Naive thymus-derived CD4-positive, alpha-beta T cell (primary cell): Measurements from ENCODE around the gene ZNF212. TPM values are rescaled to one million over a fixed set of nuclear protein-coding genes. Genes with fewer than 3 reads are reported as not detected.

Experiments
- ATAC-seq: fragments of 150-1000 bp; cut with Tn5 transposase; 2 replicates; pipeline ENCODE4 v1.10.0; 2021; ENCODE audit warnings: mild to moderate bottlenecking, moderate library complexity
- CTCF ChIA-PET: fragments of 350-600 bp; sonication (Branson Sonifier 250); formaldehyde crosslinking; loops from one replicate; lab custom pipeline; 2021; ENCODE audit warnings: antibody characterized with exemption; lab: Charles Lee
- POLR2A ChIA-PET: fragments of 350-600 bp; sonication (Branson Sonifier 250); formaldehyde crosslinking; loops from one replicate; lab custom pipeline; 2021; ENCODE audit warnings: antibody characterized with exemption, inconsistent platforms; lab: Charles Lee
- DNase-seq, 9 donors: peaks; one replicate each; pipeline versions ENCODE4 v3.0.0 to v3.0.0-alpha.2; 2020 to 2022; ENCODE audit warnings: mixed read lengths in 1 of 9
- H3K27ac ChIP-seq: one replicate; pipeline ENCODE4 v1.7.0; 2013; ENCODE audit warnings: mild to moderate bottlenecking, low read depth, low read length, moderate library complexity
- H3K27me3 ChIP-seq, 2 donors: one replicate each; pipeline ENCODE4 v1.7.0; 2013; ENCODE audit warnings: low read length in 2 of 2, mild to moderate bottlenecking in 2 of 2, moderate library complexity in 2 of 2; ENCODE audit not compliant: control insufficient read depth in 2 of 2, insufficient read depth in 2 of 2
- H3K36me3 ChIP-seq, 3 experiments: 1 replicate in 2 of 3; 2 replicates in 1 of 3; pipeline ENCODE4 v1.7.0; 2013; ENCODE audit warnings: low read length in 3 of 3, mild to moderate bottlenecking in 3 of 3, moderate library complexity in 1 of 3; ENCODE audit not compliant: insufficient read depth in 3 of 3, control insufficient read depth in 2 of 3
- H3K4me1 ChIP-seq, 2 donors: one replicate each; pipeline ENCODE4 v1.7.0; 2013; ENCODE audit warnings: low read length in 2 of 2, mild to moderate bottlenecking in 2 of 2, moderate library complexity in 1 of 2; ENCODE audit not compliant: control insufficient read depth in 2 of 2, insufficient read depth in 2 of 2
- H3K4me3 ChIP-seq: 2 replicates; pipeline ENCODE4 v1.7.0; 2013; ENCODE audit warnings: mild to moderate bottlenecking, low read length
- H3K9me3 ChIP-seq, 3 experiments: 1 replicate in 2 of 3; 2 replicates in 1 of 3; pipeline ENCODE4 v1.7.0; 2013; ENCODE audit warnings: low read length in 3 of 3; ENCODE audit not compliant: control insufficient read depth in 2 of 3
- H3K27ac Mint-ChIP-seq, 9 donors: one replicate each; pipeline ENCODE4 v1.8.0; 2020 to 2022; ENCODE audit warnings: mixed read lengths in 9 of 9, mild to moderate bottlenecking in 8 of 9, moderate library complexity in 5 of 9, inconsistent platforms in 2 of 9
- H3K27me3 Mint-ChIP-seq, 5 donors: one replicate each; pipeline ENCODE4 v1.8.0; 2021 to 2022; ENCODE audit warnings: mixed read lengths in 5 of 5, mild to moderate bottlenecking in 1 of 5
- H3K36me3 Mint-ChIP-seq, 5 donors: one replicate each; pipeline ENCODE4 v1.8.0; 2020 to 2022; ENCODE audit warnings: mixed read lengths in 5 of 5, mild to moderate bottlenecking in 3 of 5, inconsistent platforms in 1 of 5
- H3K4me1 Mint-ChIP-seq, 7 donors: one replicate each; pipeline ENCODE4 v1.8.0; 2020 to 2022; ENCODE audit warnings: mixed read lengths in 7 of 7, mild to moderate bottlenecking in 3 of 7, inconsistent platforms in 1 of 7
- H3K4me3 Mint-ChIP-seq, 10 donors: one replicate each; pipeline ENCODE4 v1.8.0; 2020 to 2022; ENCODE audit warnings: mild to moderate bottlenecking in 10 of 10, mixed read lengths in 10 of 10, moderate library complexity in 6 of 10, inconsistent platforms in 2 of 10
- H3K9me3 Mint-ChIP-seq, 11 donors: one replicate each; pipeline ENCODE4 v1.8.0; 2020 to 2022; ENCODE audit warnings: mixed read lengths in 11 of 11, mild to moderate bottlenecking in 4 of 11, inconsistent platforms in 1 of 11, moderate library complexity in 1 of 11
- intact Hi-C, 2 donors: fragments of 100-400 bp; cut with micrococcal nuclease; formaldehyde crosslinking; loops; one replicate each; pipeline ENCODE4 v1.15.1; 2023
- polyA plus RNA-seq, 2 donors: library from polyadenylated mRNA; unstranded; fragments of 300-500 nt; fragmentation: Illumina TruSeq; gene quantifications; one replicate each; pipeline ENCODE4 v1.2.3, GENCODE V29; 2021
- total RNA-seq, 6 experiments: library from RNA in 5 of 6; stranded (reverse) in 5 of 6; gene quantifications; 1 replicate in 5 of 6; 2 replicates in 1 of 6; pipeline ENCODE4 v1.2.3 and lab custom pipeline; 2021 to 2026

Gene ZNF212
- total and polyA plus RNA-seq, 7 experiments from 2014 or later = 5.9 to 20.6 (median 12.1) TPM

GRCh38 chr7:149285603-149286002 is 46.2 kb downstream of the ZNF212 start:
- H3K4me3 ChIP-seq = peak overlapping the region; percentile 80
- H3K27ac ChIP-seq = peak overlapping the region; percentile 72
- peaks cover 0 to 28% (median 5%) of the 10 kb centered on the region in 3 experiments for H3K36me3 ChIP-seq
- CTCF ChIA-PET = interaction anchor here (0.6 to 2.9 kb wide), 5 partner anchors 24 to 98 kb away, joined by 3 to 26 read pairs (median 3); partner anchors contain the start of gene ZNF783
- H3K9me3 ChIP-seq = no peaks in the 10 kb centered on the region
- H3K27me3 Mint-ChIP-seq = no peaks in the 10 kb centered on the region
- H3K36me3 Mint-ChIP-seq = peaks cover 0 to 20% (median 4%) of the 10 kb centered on the region in 5 donors
- peaks cover 30 to 36% of the 10 kb centered on the region in 2 donors for H3K4me1 ChIP-seq
- intact Hi-C loops = loop anchor here (1.0 to 10.0 kb wide), 12 partner anchors 23 to 486 kb away; partner anchors contain the start of genes PDIA4 (in 2 of the 2), ZNF282 (in 2 of the 2), ZNF783 (in 2 of the 2) and ZNF212 (in 1 of the 2)
- ATAC-seq = no peak
- no peaks in the 10 kb centered on the region for H3K9me3 Mint-ChIP-seq
- peak overlapping the region; percentile 79 to 97 (median 92) for H3K4me3 Mint-ChIP-seq
- DNase-seq = no peak
- no peaks in the 10 kb centered on the region for H3K27me3 ChIP-seq
- H3K4me1 Mint-ChIP-seq = peaks cover 27 to 57% (median 47%) of the 10 kb centered on the region in 7 donors
- POLR2A ChIA-PET = interaction anchor here (0.6 to 5.4 kb wide), 11 partner anchors 10 to 339 kb away, joined by 3 to 61 read pairs (median 5); partner anchors contain the start of genes ZNF398 and ZNF783
- H3K27ac Mint-ChIP-seq = peak overlapping the region; percentile 71 to 94 (median 87)

GRCh38 chr7:149286811-149287400 is 47.5 kb downstream of the ZNF212 start:
- Mint-ChIP-seq H3K4me1 (peaks cover 30 to 59% (median 50%) of the 10 kb centered on the region in 7 donors), H3K36me3 (peaks cover 0 to 19% (median 4%) of the 10 kb centered on the region in 5 donors), H3K9me3 (no peaks in the 10 kb centered on the region), H3K27ac (peak overlapping the region; percentile 44 to 94 (median 77)), H3K27me3 (no peaks in the 10 kb centered on the region), H3K4me3 (peak overlapping the region; percentile 73 to 97 (median 92))
- CTCF ChIA-PET = no interaction called here
- Histone ChIP-seq H3K4me1 (peaks cover 30 to 36% of the 10 kb centered on the region in 2 donors), H3K9me3 (no peaks in the 10 kb centered on the region), H3K4me3 (no peak overlapping the region), H3K36me3 (peaks cover 0 to 30% (median 5%) of the 10 kb centered on the region in 3 experiments), H3K27ac (no peak overlapping the region), H3K27me3 (no peaks in the 10 kb centered on the region)
- POLR2A ChIA-PET = interaction anchor here (5.4 kb wide), 1 partner anchor 26 kb away, joined by 61 read pairs; the partner anchor contains the start of gene ZNF783
- DNase-seq = no peak
- no peak for ATAC-seq
- intact Hi-C loops = loop anchor here in 1 of 2 donors (5.0 to 10.0 kb wide), 2 partner anchors 160 to 302 kb away; partner anchors contain the start of gene ZNF425

GRCh38 chr7:149287622-149288021 is 48.2 kb downstream of the ZNF212 start:
- Histone ChIP-seq H3K4me3 (no peak overlapping the region), H3K9me3 (no peaks in the 10 kb centered on the region), H3K27ac (no peak overlapping the region), H3K4me1 (peaks cover 30 to 36% of the 10 kb centered on the region in 2 donors), H3K27me3 (no peaks in the 10 kb centered on the region), H3K36me3 (peaks cover 0 to 30% (median 5%) of the 10 kb centered on the region in 3 experiments)
- Mint-ChIP-seq H3K27me3 (no peaks in the 10 kb centered on the region), H3K27ac (peak overlapping the region in 2 of 9 donors; percentile 87 to 93), H3K9me3 (no peaks in the 10 kb centered on the region), H3K4me3 (peak overlapping the region in 6 of 10 donors; percentile 33 to 95 (median 86)), H3K36me3 (peaks cover 0 to 15% (median 0%) of the 10 kb centered on the region in 5 donors), H3K4me1 (peaks cover 30 to 55% (median 46%) of the 10 kb centered on the region in 7 donors)
- POLR2A ChIA-PET = interaction anchor here (5.4 kb wide), 1 partner anchor 26 kb away, joined by 61 read pairs; the partner anchor contains the start of gene ZNF783
- ATAC-seq (no peak), DNase-seq (no peak)
- CTCF ChIA-PET = no interaction called here
- intact Hi-C loops = loop anchor here in 1 of 2 donors (5.0 to 10.0 kb wide), 2 partner anchors 160 to 303 kb away; partner anchors contain the start of gene ZNF425

- Mint-ChIP-seq H3K9me3 (no peaks in the 10 kb centered on the region), H3K27ac (no peak overlapping the region), H3K4me1 (peaks cover 26 to 44% (median 41%) of the 10 kb centered on the region in 7 donors), H3K36me3 (peaks cover 0 to 20% (median 5%) of the 10 kb centered on the region in 5 donors), H3K27me3 (no peaks in the 10 kb centered on the region), H3K4me3 (no peak overlapping the region)
- Histone ChIP-seq H3K27ac (no peak overlapping the region), H3K36me3 (peaks cover 0 to 46% (median 9%) of the 10 kb centered on the region in 3 experiments), H3K4me1 (peaks cover 25% of the 10 kb centered on the region in 2 donors), H3K4me3 (no peak overlapping the region), H3K9me3 (no peaks in the 10 kb centered on the region), H3K27me3 (no peaks in the 10 kb centered on the region)
- intact Hi-C loops = loop anchor here in 1 of 2 donors (5.0 to 10.0 kb wide), 2 partner anchors 162 to 304 kb away; partner anchors contain the start of gene ZNF425
- POLR2A ChIA-PET = no interaction called here
- CTCF ChIA-PET = no interaction called here
- ATAC-seq (no peak), DNase-seq (no peak)
Observed at GRCh38 chr7:149289262-149289661, 49.8 kb downstream of the ZNF212 start.

- H3K27ac ChIP-seq = no peak overlapping the region
- POLR2A ChIA-PET = interaction anchor here (0.6 to 1.6 kb wide), 2 partner anchors 28 to 1952 kb away, joined by 5 read pairs; partner anchors contain the start of gene ZNF783
- H3K27me3 Mint-ChIP-seq = no peaks in the 10 kb centered on the region
- intact Hi-C loops = loop anchor here in 1 of 2 donors (5.0 to 10.0 kb wide), 2 partner anchors 163 to 305 kb away; partner anchors contain the start of gene ZNF425
- CTCF ChIA-PET = interaction anchor here (0.6 kb wide), 2 partner anchors 192 to 1085 kb away, joined by 4 to 6 read pairs; no protein-coding TSS in a partner anchor
- H3K9me3 Mint-ChIP-seq = no peaks in the 10 kb centered on the region
- ATAC-seq = no peak
- peaks cover 20 to 39% (median 35%) of the 10 kb centered on the region in 7 donors for H3K4me1 Mint-ChIP-seq
- no peaks in the 10 kb centered on the region for H3K27me3 ChIP-seq
- DNase-seq = no peak
- no peaks in the 10 kb centered on the region for H3K9me3 ChIP-seq
- H3K36me3 Mint-ChIP-seq = peaks cover 0 to 23% (median 5%) of the 10 kb centered on the region in 5 donors
- H3K27ac Mint-ChIP-seq = no peak overlapping the region
- H3K4me1 ChIP-seq = peaks cover 19 to 20% of the 10 kb centered on the region in 2 donors
- peaks cover 0 to 52% (median 9%) of the 10 kb centered on the region in 3 experiments for H3K36me3 ChIP-seq
- H3K4me3 ChIP-seq = no peak overlapping the region
- H3K4me3 Mint-ChIP-seq = no peak overlapping the region
Observed at GRCh38 chr7:149289856-149290255, 50.4 kb downstream of the ZNF212 start.

GRCh38 chr7:149291036-149291780 is 51.8 kb downstream of the ZNF212 start:
- peaks cover 16 to 27% (median 26%) of the 10 kb centered on the region in 7 donors for H3K4me1 Mint-ChIP-seq
- ChIA-PET POLR2A (interaction anchor here (1.6 kb wide), 1 partner anchor 30 kb away, joined by 5 read pairs; the partner anchor contains the start of gene ZNF783), CTCF (no interaction called here)
- H3K27ac Mint-ChIP-seq = peak overlapping the region in 5 of 9 donors; percentile 14 to 86 (median 45)
- H3K27me3 Mint-ChIP-seq = no peaks in the 10 kb centered on the region
- Histone ChIP-seq H3K27ac (no peak overlapping the region), H3K27me3 (no peaks in the 10 kb centered on the region), H3K4me1 (peaks cover 11 to 12% of the 10 kb centered on the region in 2 donors), H3K36me3 (peaks cover 0 to 56% (median 9%) of the 10 kb centered on the region in 3 experiments), H3K4me3 (no peak overlapping the region), H3K9me3 (no peaks in the 10 kb centered on the region)
- DNase-seq (peak in 1 of 9 donors; percentile 20), ATAC-seq (peak; percentile 41)
- intact Hi-C loops = no loop called here
- peaks cover 0 to 25% (median 5%) of the 10 kb centered on the region in 5 donors for H3K36me3 Mint-ChIP-seq
- H3K4me3 Mint-ChIP-seq = no peak overlapping the region
- no peaks in the 10 kb centered on the region for H3K9me3 Mint-ChIP-seq
